HG03520 (cell line): ENCODE data around the gene KRT37.

Experiments used
- ATAC-seq: cut with Tn5 transposase; IDR thresholded peaks from one replicate; pipeline ENCODE4 v1.9.1; 2021; ENCODE audit warnings: mild to moderate bottlenecking, moderate library complexity; ENCODE audit not compliant: unreplicated experiment

Gene KRT37

DNA sequence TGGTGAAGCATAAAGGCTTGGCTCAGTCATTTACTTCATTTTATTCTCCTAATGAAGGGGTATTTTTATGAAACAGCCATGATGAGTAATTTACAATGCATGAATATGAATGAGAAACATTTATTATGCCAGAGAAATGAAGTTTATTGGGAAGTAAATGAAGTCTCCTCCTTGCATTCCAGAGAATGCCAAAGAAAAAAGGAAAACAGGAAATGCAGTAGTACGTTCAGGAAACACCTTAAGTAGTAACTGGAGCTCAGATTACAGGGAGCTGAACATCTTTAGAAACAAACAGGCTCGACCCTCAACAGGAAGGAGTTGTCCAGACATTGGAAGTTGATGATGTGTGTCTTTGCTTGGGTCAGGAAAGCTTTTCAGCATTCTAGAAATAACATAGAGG is 46.8 kb downstream of the KRT37 start:
- no peak for ATAC-seq
